Retinal pigment epithelial cell (primary cell): ENCODE results near the gene SYVN1.

Source experiments
- DNase-seq: peaks from one replicate; pipeline ENCODE4 v3.0.0-alpha.2; 2010; ENCODE audit warnings: low read depth
- H3K4me3 ChIP-seq: 2 replicates; pipeline ENCODE4 v1.5.1; 2011; ENCODE audit warnings: mild to moderate bottlenecking, low read length, control low read depth, moderate library complexity
- CTCF ChIP-seq: conservative IDR thresholded peaks from 2 replicates; pipeline ENCODE4 v1.5.1; 2011; ENCODE audit warnings: low read depth, low read length, control low read depth, inconsistent platforms

The SYVN1 gene

GRCh38 chr11:65160643-65161042, 26.3 kb upstream of the SYVN1 start:
- DNase-seq: no peak
- TF ChIP-seq CTCF: no peak
- no peak overlapping the region for H3K4me3 ChIP-seq

DNA sequence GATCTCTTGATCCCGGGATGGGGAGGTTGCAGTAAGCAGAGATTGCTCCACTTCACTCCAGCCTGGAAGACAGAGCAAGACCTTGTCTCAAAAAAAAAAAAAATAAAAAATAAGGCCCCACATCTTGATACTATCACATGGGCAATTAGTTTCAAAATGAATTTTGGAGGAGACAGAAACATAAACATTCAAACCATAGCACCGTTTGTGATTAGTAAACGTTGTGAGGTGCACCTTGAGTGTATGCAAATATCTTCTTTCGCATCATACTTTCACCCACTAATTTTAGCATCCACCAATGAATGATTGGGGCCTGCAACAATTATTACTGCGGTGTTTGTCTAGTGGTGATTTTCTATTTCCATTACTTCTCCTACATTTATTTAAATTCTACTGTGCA, 24.7 kb upstream of the SYVN1 start:
- TF ChIP-seq CTCF: no peak
- DNase-seq: no peak
- no peak overlapping the region for H3K4me3 ChIP-seq

GRCh38 chr11:65157336-65157735, 23.0 kb upstream of the SYVN1 start:
- TF ChIP-seq CTCF: no peak
- no peak for DNase-seq
- no peak overlapping the region for H3K4me3 ChIP-seq

DNA sequence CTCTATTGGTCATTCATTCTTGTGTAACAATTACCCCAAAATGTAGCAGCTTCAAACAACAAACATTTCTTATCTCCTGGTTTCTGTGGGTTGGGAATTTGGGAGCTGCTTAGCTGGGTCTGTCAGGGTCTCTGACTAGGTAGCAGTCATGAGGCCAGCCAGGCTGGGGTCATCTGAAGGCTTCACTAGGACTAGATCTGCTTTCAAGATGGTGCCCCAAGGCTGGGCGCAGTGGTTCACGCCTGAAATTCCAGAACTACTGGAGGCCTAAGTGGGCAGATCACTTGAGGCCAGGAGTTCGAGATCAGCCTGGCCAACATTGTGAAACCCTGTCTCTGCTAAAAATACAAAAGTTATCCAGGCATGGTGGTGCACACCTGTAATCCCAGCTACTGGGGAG, 22.6 kb upstream of the SYVN1 start:
- no peak for TF ChIP-seq CTCF
- H3K4me3 ChIP-seq: no peak overlapping the region
- no peak for DNase-seq

- no peak overlapping the region for H3K4me3 ChIP-seq
- DNase-seq: no peak
- TF ChIP-seq CTCF: no peak
Measured at GRCh38 chr11:65156256-65156655, 21.9 kb upstream of the SYVN1 start.

- no peak overlapping the region for H3K4me3 ChIP-seq
- no peak for TF ChIP-seq CTCF
- DNase-seq: no peak
Measured at GRCh38 chr11:65152122-65152521, 17.8 kb upstream of the SYVN1 start.

GRCh38 chr11:65151331-65151899, 17.1 kb upstream of the SYVN1 start:
- no peak overlapping the region for H3K4me3 ChIP-seq
- TF ChIP-seq CTCF: no peak
- no peak for DNase-seq
